ENCODE measurements around the gene KLHDC10. TPM values are rescaled to one million over a fixed set of nuclear protein-coding genes. Genes with fewer than 3 reads are reported as not detected.

KLHDC10 gene
- total RNA-seq, 1 donor from 2014 or later = 29.8 TPM

GRCh38 chr7:130147710-130148325 lies 77.5 kb downstream of the KLHDC10 start:
- Mint-ChIP-seq H3K36me3 (ENCODE audit: unreplicated experiment) (no peaks in the 10 kb centered on the region), H3K4me1 (ENCODE audit: low read depth, unreplicated experiment) (peaks cover 9% of the 10 kb centered on the region), H3K27ac (ENCODE audit: unreplicated experiment) (peak overlapping the region; percentile 39), H3K4me3 (ENCODE audit: unreplicated experiment) (no peak overlapping the region), H3K27me3 (ENCODE audit: unreplicated experiment) (peaks cover 8% of the 10 kb centered on the region), H3K9me3 (ENCODE audit: unreplicated experiment) (no peaks in the 10 kb centered on the region)
- no peak for DNase-seq
- no peak for TF ChIP-seq CTCF (IDR thresholded peaks at IDR 0.05; ENCODE audit: partially characterized antibody, unreplicated experiment)

- TF ChIP-seq CTCF (IDR thresholded peaks at IDR 0.05; ENCODE audit: partially characterized antibody, unreplicated experiment) = no peak
- Mint-ChIP-seq H3K36me3 (ENCODE audit: unreplicated experiment) (no peaks in the 10 kb centered on the region), H3K4me1 (ENCODE audit: low read depth, unreplicated experiment) (peaks cover 9% of the 10 kb centered on the region), H3K9me3 (ENCODE audit: unreplicated experiment) (no peaks in the 10 kb centered on the region), H3K4me3 (ENCODE audit: unreplicated experiment) (no peak overlapping the region), H3K27me3 (ENCODE audit: unreplicated experiment) (peaks cover 8% of the 10 kb centered on the region), H3K27ac (ENCODE audit: unreplicated experiment) (peak overlapping the region; percentile 39)
- no peak for DNase-seq
Measured at GRCh38 chr7:130148561-130148960, 78.2 kb downstream of the KLHDC10 start.

GRCh38 chr7:130149281-130150139 lies 79.2 kb downstream of the KLHDC10 start:
- TF ChIP-seq CTCF (IDR thresholded peaks at IDR 0.05; ENCODE audit: partially characterized antibody, unreplicated experiment) = no peak
- Mint-ChIP-seq H3K4me3 (ENCODE audit: unreplicated experiment) (no peak overlapping the region), H3K27me3 (ENCODE audit: unreplicated experiment) (peaks cover 8% of the 10 kb centered on the region), H3K36me3 (ENCODE audit: unreplicated experiment) (no peaks in the 10 kb centered on the region), H3K9me3 (ENCODE audit: unreplicated experiment) (no peaks in the 10 kb centered on the region), H3K27ac (ENCODE audit: unreplicated experiment) (no peak overlapping the region), H3K4me1 (ENCODE audit: low read depth, unreplicated experiment) (peaks cover 9% of the 10 kb centered on the region)
- no peak for DNase-seq

GRCh38 chr7:130150587-130150986 lies 80.3 kb downstream of the KLHDC10 start:
- H3K4me3 Mint-ChIP-seq (ENCODE audit: unreplicated experiment) = no peak overlapping the region
- H3K27me3 Mint-ChIP-seq (ENCODE audit: unreplicated experiment) = peaks cover 10% of the 10 kb centered on the region
- H3K27ac Mint-ChIP-seq (ENCODE audit: unreplicated experiment) = peak overlapping the region; percentile 52
- DNase-seq = no peak
- peaks cover 2% of the 10 kb centered on the region for H3K36me3 Mint-ChIP-seq (ENCODE audit: unreplicated experiment)
- peaks cover 1% of the 10 kb centered on the region for H3K9me3 Mint-ChIP-seq (ENCODE audit: unreplicated experiment)
- peaks cover 11% of the 10 kb centered on the region for H3K4me1 Mint-ChIP-seq (ENCODE audit: low read depth, unreplicated experiment)
- no peak for TF ChIP-seq CTCF (IDR thresholded peaks at IDR 0.05; ENCODE audit: partially characterized antibody, unreplicated experiment)

All from glutamatergic neuron (in vitro differentiated cells).